CD4-positive, alpha-beta T cell treated with Interleukin-6 at 100 ng/mL for 8 hours (primary cell): ENCODE measurements around the gene ARPC5.
A peak's percentile ranks its signal among the peaks of the same experiment; 100 is the strongest.

Experiments
- DNase-seq: peaks from one replicate; pipeline ENCODE4 v3.0.0-alpha.2; 2020; ENCODE audit warnings: mixed read lengths, low spot score

Gene ARPC5

GRCh38 chr1:183586455-183586854, 49.1 kb downstream of the ARPC5 start:
- DNase-seq: no peak

DNA sequence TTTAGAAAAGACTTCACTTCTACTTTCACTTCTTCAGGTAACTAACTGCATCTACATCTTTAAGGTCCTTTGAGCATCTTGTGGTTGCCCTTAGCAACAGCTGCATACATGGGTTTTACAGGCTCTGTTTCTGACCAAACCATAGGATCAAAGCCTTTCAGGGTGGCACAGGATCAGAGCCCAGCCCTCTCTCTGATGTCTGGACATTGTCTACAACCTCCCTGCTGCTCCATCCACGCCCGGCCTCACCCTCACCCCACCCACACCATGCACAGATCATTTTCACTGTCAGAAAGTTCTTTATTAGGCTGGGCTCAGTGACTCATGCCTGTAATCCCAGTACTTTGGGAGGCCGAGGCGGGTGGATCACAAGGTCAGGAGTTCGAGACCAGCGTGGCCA, 50.5 kb downstream of the ARPC5 start:
- DNase-seq: no peak

DNA sequence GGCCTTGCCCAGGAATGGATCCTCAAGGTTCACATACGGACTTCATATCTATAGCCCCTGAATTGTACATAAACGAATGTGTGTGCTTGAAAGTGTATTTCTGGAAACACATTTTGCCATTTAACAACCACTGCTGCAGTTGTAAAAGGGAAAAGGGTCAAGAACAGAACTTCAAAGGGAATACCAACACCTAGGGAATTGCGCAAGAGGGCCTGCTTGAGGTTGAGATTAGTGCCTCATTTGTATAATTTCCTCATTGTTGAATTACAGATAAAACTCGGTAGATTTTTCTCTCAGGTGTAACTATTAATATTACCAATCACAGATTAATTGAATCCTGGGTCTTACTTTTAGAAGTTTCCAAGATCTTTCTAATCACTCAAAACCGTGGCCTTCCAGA, 51.4 kb downstream of the ARPC5 start:
- no peak for DNase-seq

GRCh38 chr1:183583466-183583865, 52.1 kb downstream of the ARPC5 start:
- DNase-seq: no peak

- DNase-seq: no peak
Observed at GRCh38 chr1:183582021-183582713, 53.4 kb downstream of the ARPC5 start.

DNA sequence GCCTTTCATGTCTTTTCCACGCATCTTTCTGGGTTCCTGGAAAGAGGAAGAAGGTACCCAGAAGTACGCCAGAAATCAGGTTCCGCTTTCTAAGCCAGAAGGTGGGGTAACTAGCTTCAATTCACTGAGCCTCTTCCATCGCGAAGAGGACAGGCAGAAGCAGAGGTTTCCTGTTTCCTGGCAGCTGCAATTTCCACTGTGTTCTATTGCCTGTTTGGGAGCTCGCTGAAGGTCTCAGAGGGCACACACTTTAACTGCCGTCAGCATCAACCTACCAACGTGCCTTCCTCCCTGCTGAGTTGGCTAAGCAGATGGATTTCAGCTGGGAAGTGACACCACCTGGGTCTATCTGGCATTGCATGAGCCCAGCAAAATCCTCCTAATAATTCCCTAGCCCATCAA, 55.3 kb downstream of the ARPC5 start:
- DNase-seq: peak; percentile 22

GRCh38 chr1:183578856-183579255, 56.7 kb downstream of the ARPC5 start:
- no peak for DNase-seq

DNA sequence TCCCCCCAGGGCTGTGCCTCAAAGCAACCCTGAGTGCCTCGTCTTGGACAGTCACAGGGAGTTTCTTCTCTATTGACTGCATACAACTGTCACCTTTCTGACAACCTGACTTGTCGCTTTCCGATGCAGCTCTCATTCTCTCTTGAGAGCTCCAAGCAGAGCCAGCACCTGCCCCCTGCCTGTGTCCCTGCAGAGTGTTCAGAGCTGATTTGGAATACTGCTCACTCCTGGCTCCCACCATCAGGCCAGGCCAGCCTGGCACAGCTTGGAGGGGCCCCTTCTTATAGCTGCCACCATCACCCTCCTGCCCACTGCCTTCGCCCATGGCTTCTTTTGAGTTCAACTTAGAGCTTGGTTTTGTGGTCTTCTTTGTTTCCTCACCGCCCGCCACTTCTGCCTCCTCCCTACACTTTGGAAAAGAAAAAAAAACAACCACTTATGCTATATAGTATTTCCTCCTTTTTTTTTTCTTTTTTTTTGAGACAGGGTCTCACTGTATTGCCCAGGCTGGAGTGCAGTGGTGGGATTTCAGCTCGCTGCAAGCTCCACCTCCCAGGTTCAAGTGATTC, 57.6 kb downstream of the ARPC5 start:
- DNase-seq: no peak

DNA sequence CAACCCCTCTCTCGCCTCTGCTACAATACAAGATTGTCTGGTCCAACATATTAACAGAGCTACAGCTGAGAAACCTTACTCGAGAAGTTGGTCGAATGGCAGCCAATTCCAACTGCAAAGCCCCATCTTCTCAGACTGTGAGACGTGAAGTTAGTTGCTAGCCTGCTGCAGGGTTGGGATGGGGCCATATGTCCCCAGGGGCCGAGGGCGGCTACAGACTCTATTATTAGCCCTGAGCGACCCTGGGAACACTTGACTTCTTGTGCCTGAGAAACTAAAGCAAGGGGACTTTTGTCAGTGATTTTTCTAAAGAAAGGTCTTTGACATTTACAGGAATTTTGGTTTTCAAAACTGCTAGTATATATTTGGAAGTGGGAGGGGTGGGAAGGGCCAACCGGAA, 59.0 kb downstream of the ARPC5 start:
- no peak for DNase-seq

DNA sequence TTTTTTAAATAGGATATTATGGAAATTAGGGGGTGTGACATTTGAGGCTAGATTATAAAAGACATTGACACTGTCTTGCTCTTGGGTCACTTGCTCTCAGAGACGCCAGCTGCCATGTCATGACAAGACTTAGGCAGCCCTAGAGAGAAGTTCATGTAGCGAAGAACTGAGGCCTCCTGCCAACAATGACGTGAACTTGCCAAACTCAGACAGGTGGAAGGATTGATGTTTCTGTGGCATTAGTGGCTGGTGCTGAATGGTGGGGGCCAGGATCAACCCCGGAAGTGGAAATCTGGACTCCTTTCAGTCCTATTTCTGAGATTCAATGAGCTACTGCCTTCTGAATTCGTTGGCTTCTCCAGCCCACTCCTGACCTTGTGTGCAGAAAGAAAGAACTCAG, 60.0 kb downstream of the ARPC5 start:
- DNase-seq: no peak

- no peak for DNase-seq
Observed at GRCh38 chr1:183572721-183573120, 62.9 kb downstream of the ARPC5 start.

DNA sequence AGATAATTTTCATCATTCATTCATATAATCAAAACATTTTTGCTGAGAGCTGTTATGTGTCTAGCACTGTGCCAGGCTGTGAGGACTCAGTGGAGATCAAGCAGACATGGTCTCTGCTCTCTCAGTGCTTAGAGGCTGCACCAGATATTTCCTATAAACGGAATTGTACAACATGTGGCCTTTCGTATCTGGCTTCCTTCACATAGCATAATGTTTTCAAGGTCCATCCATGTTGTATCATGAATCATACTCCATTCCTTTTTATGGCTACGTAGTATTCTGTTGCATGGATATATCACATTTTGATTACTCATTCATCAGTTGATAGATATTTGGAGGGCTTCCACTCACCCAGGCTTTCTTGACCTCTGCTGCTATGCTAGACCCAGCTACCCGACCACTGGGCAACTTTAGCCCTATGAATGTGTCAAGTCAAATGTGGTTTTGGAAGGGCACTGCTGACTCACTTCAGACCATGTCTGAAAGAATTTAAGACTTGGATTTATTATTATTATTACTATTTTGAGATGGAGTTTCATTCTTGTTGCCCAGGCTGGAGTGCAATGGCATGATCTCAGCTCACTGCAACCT, 63.8 kb downstream of the ARPC5 start:
- no peak for DNase-seq
